HL-60/S4 treated with retinoic acid at 250 ng/mL for 4 days and 3 days (cell line): ENCODE measurements around the gene TBK1.

Experiments
- in situ Hi-C: fragments of 300-500 bp; cut with MboI; formaldehyde crosslinking; loops from 2 replicates; pipeline ENCODE4 v1.7.0; 2022; ENCODE audit warnings: low sequenced_read_pairs

The TBK1 gene

DNA sequence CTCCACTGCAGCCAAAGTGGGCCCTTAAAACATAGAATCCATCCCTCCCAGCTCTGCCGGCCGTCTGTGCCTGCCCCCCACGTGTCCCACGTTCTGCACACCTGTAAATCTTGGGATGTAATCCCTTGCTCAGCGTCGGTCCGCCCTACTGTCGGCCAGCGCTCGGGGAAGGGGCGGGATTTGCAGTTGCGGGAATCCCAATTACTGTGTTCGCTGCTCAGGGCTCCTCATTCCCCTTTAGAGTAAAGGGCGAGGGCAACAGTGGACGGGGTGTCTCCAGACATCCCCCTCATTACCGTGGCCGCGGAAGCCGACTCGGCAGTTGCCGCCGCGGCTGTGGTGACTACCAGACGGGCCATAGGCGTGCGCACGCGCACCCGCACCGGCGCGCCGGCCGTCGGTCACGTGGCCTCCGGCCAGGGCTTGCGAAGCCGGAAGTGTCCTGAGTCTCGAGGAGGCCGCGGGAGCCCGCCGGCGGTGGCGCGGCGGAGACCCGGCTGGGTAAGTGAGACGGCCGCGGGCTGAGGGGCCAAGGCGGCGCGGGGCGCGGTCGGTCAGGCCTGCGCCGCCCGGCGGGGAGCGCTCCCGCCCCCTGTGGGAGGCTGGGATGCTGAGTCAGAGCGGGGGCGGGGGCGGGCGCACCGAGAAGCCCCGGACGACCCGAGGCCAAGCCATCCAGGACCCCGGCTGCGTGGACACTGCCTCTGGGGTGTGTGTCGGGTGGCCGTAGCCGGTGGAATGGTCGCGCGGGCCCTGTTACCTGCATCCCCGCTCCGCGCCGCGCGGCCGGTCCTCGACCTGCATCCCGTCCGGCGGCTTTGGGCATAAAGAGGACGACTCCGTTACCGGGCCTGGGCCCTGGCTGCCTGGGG is at the start of gene TBK1:
Gene TBK1, plus strand, starts transcription at position 434 of the 872 bp plus-strand sequence. CDS start 3,751 bp downstream, outside the sequence.
- in situ Hi-C loops: no loop called here

DNA sequence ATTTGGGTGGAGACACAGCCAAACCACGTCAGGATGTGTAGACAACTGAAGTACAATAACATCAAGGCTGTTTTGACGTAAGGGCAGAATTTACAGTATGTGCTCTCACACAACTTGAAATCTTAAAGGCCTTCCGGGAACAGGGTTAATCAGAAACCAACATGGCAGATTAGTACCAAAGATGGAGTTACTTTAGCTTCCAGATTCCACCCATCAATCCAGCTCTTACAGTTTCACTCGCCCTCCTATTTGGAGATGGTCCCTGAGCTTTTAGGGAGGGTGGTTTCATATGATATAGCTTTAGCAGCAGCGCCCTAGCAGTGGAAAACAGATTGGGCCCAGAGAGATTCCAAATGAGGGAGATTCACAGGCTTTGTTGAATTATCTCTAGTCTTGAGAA is 49.7 kb upstream of the TBK1 start:
- in situ Hi-C loops: no loop called here

DNA sequence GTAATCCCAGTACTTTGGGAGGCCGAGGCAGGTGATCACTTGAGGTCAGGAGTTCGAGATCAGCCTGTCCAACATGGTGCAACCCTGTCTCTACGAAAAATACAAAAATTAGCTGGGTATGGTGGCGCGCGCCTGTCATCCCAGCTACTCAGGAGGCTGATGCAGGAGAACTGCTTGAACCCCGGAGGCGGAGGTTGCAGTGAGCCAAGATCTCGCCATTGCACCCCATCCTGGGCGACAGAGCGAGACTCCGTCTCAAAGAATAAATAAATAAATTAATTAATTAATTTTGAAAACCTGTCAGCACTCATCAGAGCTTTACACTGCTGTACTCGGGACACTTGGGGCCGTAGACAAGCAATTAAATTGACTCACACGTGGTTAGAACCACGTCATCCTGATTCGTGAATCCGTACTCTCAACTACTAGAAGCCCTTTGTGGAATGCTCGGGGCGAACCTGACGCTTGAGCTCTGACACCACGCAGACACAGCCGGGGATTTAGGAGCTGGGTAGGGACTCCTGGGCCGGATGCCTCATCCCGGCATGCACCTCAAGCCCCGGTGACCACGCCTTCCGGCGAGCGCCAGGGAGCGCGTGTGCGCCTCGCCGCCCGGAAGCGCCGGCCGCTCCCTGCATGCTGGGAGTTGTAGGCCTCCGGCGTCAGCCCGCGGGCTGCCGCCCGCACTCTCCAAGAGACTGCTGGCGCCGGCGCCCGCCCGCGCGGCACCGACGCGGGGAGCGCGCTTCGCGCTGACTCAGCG is 48.0 kb upstream of the TBK1 start, which contains the start of gene XPOT:
Gene XPOT, plus strand, starts transcription at position 686 of the 763 bp plus-strand sequence. CDS start 5,644 bp downstream, outside the sequence.
- in situ Hi-C loops: no loop called here

DNA sequence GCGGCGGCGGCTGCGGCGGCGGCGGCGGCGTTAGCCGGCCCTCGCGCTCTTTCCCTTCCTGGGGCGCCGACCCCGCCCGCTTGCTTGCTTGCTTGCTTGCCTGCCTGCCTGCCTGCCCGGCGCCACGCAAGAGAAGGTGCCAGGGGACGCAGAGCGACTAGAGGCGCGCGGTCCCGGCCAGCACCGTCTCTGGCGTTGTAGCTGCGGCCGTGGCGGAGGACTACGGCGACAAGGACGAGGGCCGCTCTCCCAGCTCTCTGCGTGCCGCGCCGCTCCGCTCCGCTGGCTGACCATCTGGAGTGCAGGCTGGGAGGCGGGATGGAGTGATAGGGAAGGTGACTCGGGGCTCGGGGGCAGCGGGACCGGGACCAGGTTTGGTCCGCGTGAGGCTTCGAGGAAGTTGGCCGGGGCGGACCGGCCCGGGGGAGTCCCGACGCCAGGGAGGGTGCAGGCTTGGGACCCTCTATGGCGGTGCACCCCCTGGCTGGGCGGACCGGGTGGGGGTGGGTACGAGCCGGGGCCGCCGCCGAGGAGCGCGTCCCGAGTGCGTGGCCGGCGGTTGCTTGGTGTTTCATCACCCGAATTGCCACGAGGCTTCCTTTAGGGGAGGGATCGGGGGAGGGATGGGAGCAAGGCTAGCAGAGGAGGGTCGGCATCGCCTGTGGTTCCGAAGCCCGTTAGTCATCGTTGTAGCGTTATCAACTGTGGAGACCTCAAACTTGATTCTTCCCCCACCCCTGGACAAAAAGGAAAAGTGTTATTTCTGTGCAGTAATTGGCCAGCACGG is 47.3 kb upstream of the TBK1 start:
- in situ Hi-C loops: no loop called here

DNA sequence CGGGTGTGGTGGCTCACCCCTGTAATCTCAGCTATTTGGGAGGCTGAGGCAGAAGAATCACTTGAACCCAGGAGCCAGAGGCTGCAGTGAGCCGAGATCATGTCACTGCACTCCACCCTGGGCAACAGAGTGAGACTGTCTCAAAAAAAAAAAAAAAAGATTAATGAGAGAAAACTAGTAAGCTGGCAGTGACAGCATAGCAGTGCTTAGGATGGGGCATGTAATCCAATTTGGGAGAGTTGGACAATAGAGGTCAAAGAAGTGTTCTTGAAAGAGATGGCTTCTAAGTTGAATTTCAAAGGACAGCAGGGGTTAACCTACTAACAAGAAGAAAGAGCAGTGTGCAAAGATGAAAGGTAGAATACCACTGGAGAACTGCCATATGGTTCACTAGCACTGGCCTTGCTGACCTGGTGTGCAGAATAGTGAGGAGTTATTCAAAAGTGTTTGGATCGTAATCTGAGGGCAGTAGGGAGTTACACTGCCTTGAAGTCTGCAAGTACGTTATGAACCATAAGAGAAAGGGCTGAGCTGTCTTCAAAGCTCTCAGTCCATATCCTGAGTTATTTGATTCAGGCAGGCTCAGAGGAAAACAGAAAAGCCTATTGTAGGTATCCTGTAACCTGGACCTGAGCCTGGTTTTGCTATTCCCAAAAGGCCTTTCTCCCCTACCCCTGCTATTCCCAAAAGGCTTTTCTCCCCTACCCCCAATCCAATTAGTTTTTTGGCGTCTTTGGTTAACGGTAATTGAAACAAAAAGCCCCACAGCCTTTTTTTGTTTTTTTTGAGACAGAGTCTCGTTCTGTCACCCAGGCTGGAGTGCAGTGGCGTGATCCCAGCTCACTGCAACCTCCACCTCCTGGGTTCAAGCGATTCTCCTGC is 44.3 kb upstream of the TBK1 start:
- in situ Hi-C loops: no loop called here

DNA sequence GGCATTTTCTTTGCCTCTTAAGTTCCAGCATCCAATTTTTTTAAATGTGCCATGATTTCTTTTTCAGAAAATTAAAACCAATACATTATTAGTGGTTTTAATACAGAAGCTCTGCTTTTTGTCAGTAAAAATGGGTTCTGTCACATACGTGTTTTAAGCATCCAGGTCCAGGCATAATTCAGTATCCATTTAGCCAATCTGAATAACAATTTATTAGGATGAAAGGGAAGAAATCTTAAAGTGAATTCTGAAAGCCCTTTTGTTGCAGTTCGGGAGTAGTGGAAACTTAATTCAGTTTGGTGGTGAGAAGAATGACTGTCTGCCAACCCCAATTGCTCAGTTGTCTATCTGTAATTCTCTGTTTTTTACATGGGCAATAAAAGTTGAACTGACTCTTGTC is 40.5 kb upstream of the TBK1 start:
- in situ Hi-C loops: no loop called here

DNA sequence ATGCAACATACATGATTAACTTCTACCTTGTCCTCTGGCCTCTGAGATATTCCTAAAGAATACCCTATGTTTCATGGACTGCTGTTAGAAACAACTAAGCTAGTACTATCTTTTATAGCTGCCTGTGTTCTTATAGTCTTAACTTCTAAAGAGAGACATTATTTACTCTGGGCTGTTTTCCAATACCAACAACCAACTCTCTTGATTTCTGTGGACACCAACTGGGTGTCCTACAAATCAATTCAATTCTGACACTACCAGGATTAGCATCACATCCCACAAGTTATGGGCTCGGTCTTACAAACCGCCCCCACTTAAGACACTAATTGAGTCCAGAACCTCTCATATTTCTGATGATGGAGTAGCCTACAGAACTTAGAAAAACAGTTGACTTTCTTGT is 39.5 kb upstream of the TBK1 start:
- in situ Hi-C loops: no loop called here

DNA sequence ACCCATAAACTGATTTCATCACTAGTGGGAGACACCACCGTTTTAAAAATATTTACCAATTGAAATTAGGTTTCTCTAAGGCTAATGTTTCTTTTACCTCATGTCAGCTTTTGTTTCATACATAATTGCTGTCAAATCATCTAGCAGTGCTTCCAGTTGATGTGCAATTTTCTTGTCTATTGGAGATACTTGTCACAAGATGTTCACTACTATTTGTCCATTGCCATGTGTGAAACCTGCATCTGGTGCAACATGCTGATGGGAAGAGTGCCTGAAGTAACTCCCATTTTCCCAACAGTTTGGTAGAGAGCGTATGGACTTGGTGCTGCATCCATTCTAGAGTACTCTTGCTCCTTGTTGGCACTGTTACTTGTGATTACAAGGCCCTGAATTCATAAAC is 38.0 kb upstream of the TBK1 start:
- in situ Hi-C loops: no loop called here

DNA sequence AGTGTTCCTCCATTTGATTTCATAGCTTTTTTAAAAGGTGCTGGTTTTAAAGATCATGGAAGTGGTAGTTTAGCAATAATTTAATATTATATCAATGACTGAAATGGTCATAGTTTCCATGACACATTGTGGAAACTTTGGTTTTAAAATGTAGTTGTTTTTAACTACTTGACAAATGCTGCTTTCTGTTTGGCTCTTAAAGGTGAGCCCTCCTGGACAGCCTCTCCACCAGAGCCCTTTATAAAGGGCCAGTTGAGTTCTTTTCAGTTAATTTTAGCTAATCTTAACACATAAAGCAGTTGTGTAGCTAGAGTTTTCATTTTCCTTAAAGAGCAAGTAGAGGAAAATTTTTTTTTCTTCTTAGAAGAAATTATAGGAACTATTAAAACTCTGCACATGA is 33.7 kb upstream of the TBK1 start:
- in situ Hi-C loops: no loop called here

DNA sequence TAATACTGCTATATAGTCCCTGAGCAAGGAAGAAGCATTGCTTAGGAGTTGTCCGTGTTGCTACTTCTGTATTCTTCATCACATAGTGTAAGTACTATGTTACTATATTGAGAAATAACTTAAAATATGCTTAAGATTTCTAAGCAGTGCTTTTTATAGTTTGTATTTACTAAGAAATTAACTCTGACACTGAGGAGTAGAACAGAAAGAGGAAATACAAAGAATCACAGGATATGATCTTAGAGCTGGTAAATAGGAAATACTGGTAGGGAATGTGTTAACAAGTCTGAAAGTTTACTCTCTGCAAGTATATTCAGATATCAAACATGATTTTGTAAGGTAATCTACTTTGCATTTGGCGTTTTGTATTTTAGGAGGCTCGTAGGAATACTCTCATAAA is 32.2 kb upstream of the TBK1 start:
- in situ Hi-C loops: no loop called here

DNA sequence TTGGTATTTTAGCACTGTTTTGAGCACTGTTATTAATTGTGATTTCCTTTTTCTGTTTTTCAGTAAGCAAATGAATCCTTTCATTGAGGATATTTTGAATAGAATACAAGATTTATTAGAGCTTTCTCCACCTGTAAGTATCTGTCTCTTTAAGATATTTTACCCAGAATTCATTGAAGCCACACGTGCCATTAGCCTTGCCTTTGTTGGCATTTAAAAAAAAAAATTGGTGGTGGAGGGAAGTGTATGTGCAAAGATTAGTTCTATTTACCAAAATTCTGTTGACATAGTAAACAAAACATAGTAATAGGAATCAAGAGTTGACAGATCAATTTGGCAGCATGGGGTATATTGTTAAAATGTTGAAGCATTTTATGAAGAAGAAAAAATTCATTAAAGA is 23.9 kb upstream of the TBK1 start:
- in situ Hi-C loops: no loop called here

DNA sequence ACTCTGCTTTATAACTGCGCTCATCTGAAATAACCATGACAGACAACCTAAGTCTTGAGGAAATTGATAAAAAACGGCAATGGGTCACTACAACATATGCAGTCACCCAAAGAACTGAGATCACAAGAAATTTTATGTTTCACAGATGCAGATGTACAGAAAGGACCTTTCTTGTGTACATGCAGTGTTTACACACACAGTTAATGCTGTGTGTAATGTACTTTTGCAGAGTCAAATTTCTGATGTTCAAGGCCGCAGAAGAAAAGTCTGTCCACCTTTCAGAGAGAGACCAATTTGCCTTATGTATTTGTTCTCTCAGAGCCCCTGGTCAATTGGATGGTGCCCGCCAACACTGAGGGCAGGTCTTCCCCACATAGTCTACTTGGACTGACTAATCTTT is 23.0 kb upstream of the TBK1 start:
- in situ Hi-C loops: no loop called here

DNA sequence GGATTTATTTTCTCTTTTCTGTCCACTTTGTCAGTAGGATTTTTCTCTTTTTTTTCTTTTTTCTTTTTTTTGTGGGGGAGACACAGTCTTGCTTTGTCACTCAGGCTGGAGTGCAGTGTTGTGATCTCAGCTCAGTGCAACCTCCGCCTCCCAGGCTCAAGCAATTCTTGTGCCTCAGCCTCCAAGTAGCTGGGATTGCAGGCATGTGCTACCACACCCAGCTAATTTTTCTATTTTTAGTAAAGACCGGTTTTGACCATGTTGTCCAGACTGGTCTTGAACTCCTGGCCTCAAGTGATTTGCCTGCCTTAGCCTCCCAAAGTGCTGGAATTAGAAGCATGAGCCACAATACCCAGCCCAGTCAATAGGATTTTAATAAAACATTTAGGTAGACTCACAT is 21.0 kb upstream of the TBK1 start:
- in situ Hi-C loops: no loop called here

DNA sequence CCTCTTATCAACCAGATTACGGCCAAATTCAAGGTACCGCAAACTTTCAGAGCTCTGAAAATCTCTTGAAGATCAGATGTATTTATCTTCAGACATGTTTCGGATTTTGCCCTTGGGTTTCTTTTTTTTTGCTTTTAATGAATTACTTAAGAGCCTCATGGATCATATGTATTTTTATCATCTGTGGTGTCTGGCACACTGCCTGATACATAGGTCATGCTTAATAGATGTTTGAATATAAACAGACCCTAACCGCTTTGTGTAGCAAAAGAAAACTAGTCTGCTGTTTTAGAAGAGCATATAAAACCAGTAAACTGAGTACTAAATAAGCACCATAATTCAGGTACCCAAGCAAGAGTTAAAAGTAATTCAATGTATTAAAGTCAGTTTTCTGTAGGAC is 20.1 kb upstream of the TBK1 start:
- in situ Hi-C loops: no loop called here

DNA sequence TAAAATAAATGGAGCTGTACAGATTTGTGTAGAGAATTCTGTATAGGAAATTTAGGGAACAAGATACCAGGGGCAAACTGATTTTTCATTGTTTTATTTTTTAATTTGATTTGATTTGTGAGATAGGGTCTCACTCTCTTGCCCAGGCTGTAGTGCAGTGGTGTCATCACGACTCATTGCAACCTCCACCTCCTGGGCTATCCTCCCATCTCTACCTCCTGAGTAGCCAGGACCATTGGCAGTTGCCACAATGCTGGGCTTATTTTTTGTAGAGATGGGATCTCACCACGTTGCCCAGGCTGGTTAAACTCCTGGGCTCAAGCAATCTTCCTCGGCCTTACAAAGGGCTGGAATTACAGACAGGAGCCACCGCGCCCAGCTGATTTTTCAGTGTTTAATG is 18.0 kb upstream of the TBK1 start:
- in situ Hi-C loops: no loop called here

DNA sequence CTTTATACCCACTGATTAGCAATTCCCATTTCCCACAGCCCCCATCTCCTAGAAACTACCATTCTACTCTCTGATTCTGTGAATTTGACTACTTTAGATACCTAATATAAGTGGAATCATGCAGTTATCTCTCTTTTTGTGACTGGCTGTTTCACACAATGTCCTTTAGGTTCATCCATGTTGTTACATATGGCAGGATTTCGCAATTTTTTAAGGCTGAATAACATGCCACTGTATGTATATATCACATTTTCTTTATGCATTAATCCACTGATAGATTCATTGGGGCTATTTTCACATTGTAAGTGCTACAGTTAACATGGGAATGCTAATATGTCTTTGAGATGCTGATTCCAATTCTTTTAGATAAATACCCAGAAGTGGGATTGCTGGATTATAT is 11.8 kb upstream of the TBK1 start:
- in situ Hi-C loops: no loop called here

DNA sequence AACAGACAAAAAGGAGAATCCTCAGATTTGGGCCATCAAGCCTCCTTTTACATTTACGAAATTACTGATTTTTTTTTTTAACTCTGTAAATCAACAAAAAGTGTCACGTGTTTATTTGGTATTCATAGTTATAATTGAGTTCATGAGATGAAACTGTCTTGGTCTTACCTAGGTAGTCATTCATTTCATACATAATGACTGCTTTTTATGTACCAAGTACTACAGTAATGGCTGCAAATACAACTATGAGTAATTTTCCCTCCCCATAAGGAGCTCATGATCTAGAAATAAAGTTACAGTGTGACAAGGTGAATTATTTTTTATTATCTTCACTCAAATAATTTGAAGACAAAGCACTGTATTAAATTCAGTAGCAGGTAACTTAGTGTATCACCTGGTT is 6.4 kb upstream of the TBK1 start:
- in situ Hi-C loops: no loop called here

DNA sequence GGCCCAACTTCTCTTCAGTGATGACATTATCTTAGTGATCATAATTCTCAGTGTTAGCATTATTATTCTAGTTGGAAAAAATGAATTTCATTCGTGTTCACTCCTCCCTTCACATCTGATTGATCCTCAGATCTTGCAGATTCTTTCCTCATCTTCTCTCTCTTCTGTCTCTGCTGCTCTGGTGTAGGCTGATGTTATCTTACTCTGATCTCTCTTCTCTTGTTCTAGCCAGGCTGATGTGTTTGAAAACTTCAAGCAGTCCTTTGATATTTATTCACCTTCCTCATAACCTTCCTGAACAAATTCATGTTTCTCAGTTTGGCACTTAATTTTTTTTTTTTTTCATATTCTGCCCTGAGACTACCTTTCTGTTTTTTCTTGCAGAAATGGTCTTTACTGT is 5.6 kb upstream of the TBK1 start:
- in situ Hi-C loops: no loop called here

DNA sequence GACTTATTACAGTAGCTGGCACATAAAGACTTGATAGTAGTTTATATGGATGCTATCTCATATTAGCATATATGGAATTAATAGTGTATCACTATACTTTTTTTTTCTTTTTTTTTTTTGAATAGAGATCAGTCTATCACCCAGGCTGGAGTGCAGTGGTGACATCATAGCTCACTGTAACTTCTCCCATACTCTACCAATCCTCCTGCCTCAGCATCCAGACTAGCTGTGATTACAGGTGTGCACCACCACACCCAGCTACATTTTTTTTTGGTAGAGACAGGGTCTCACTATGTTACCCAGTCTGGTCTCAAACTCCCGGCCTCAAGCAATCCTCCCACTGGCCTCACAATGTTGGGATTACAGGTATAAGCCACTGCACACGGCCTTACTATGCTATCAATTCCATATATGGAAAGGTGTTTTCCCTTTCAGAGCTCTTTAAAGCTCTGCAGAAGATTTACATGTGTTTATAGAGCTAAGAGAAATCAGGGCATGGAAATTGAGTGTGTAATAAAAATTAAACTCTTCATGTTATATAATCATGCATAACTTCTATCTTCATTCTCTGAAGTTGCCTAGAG is 1.8 kb upstream of the TBK1 start:
- in situ Hi-C loops: no loop called here
